BE2C (cell line): Measurements from ENCODE around the gene ATP11A.
"Not testable (repeated sequence)": the region's sequence is repeated elsewhere in the genome, so short reads cannot be mapped to it uniquely, and the experiment has no call there.

Experiments used
- DNase-seq: peaks from one replicate; pipeline ENCODE4 v3.0.0-alpha.2; 2020
- H3K27me3 ChIP-seq: fragments of 250-450 bp; sonication (Bioruptor Pico); 2 replicates; pipeline ENCODE4 v1.5.1; 2020; ENCODE audit warnings: mild to moderate bottlenecking
- H3K36me3 ChIP-seq: fragments of 250-450 bp; sonication (Bioruptor Pico); 2 replicates; pipeline ENCODE4 v1.5.1; 2020; ENCODE audit warnings: mild to moderate bottlenecking
- H3K4me1 ChIP-seq: fragments of 250-450 bp; sonication (Bioruptor Pico); 2 replicates; pipeline ENCODE4 v1.5.1; 2020
- H3K4me3 ChIP-seq: 2 replicates; pipeline ENCODE4 v1.5.1; 2011; ENCODE audit warnings: low read depth, low read length
- H3K9me3 ChIP-seq: fragments of 250-450 bp; sonication (Bioruptor Pico); 2 replicates; pipeline ENCODE4 v1.5.1; 2020
- TF ChIP-seq, protein P1 (sequence below): IDR thresholded peaks from 2 replicates; pipeline ENCODE4 v1.5.1; 2012; ENCODE audit warnings: mild to moderate bottlenecking, low read depth, low read length

The ATP11A gene

GRCh38 chr13:112837371-112838037, 147.7 kb downstream of the ATP11A start:
- peaks cover 15% of the 10 kb centered on the region for H3K4me1 ChIP-seq
- H3K4me3 ChIP-seq: peak overlapping the region; percentile 47
- peaks cover 2% of the 10 kb centered on the region; the same call in 1 of the 2 replicates for H3K36me3 ChIP-seq
- DNase-seq: peak; percentile 67
- H3K27me3 ChIP-seq: no peaks in the 10 kb centered on the region
- TF ChIP-seq, protein P1, sequence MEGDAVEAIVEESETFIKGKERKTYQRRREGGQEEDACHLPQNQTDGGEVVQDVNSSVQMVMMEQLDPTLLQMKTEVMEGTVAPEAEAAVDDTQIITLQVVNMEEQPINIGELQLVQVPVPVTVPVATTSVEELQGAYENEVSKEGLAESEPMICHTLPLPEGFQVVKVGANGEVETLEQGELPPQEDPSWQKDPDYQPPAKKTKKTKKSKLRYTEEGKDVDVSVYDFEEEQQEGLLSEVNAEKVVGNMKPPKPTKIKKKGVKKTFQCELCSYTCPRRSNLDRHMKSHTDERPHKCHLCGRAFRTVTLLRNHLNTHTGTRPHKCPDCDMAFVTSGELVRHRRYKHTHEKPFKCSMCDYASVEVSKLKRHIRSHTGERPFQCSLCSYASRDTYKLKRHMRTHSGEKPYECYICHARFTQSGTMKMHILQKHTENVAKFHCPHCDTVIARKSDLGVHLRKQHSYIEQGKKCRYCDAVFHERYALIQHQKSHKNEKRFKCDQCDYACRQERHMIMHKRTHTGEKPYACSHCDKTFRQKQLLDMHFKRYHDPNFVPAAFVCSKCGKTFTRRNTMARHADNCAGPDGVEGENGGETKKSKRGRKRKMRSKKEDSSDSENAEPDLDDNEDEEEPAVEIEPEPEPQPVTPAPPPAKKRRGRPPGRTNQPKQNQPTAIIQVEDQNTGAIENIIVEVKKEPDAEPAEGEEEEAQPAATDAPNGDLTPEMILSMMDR: no peak
- H3K9me3 ChIP-seq: no peaks in the 10 kb centered on the region

GRCh38 chr13:112838038-112838841, 148.4 kb downstream of the ATP11A start:
- H3K27me3 ChIP-seq: no peaks in the 10 kb centered on the region
- no peaks in the 10 kb centered on the region for H3K9me3 ChIP-seq
- H3K4me3 ChIP-seq: peak overlapping the region; percentile 47
- DNase-seq: no peak
- peaks cover 15% of the 10 kb centered on the region for H3K4me1 ChIP-seq
- H3K36me3 ChIP-seq: peaks cover 5% of the 10 kb centered on the region; the same call in 1 of the 2 replicates
- TF ChIP-seq, protein P1: no peak

DNA sequence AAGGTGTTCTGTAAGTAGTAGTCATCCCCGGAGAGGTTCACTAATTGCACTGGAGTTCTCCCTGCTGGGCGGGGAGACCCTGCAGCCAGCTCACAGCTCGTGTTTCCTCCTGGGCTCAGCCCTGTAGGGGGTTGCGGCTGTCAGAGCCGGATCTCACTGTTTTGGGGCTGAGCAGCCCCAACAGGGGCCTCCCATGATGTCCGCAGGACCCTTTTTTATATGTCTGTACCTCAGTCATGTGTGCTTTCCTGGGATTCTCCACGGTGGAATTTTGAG, 148.9 kb downstream of the ATP11A start:
- H3K4me1 ChIP-seq: peaks cover 15% of the 10 kb centered on the region
- H3K4me3 ChIP-seq: no peak overlapping the region
- no peaks in the 10 kb centered on the region for H3K27me3 ChIP-seq
- peaks cover 3% of the 10 kb centered on the region; the same call in 1 of the 2 replicates for H3K36me3 ChIP-seq
- H3K9me3 ChIP-seq: no peaks in the 10 kb centered on the region
- DNase-seq: no peak
- TF ChIP-seq, protein P1: no peak

DNA sequence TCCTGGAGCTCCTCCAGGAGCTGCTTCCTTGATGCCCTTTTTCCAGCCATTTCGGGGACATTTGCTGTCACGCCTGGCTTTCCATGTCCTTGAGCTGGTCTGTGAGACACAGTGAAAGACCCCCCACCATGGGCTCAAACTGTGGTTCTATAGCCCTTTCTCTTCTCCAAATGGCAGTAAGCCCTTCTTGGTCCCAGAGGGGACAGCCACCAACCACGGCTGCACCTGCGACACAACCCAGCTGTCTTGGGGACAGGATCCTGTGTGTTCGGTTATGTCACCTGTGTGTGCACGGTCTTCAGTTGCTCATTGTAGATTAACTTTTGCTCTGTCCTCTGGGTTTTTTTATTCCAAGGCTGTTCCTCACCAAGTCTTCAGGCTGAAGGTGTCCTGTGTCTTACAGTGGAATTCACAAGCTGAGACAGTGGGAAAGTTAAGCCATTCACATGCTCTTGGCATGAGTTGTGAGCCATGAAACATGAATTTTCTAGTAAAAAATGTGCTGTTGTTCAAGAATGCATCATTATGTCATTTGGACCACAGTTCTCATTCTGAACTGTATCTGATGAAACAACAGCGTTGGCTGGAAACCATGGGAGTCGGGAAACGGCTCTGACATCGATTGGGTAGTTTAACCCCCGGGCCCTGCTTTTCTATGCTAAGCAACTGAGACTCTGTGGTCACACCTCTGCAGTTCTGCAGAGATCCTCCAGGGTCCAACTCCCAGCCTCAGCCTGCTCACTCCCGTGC, 149.7 kb downstream of the ATP11A start:
- Histone ChIP-seq H3K9me3 (no peaks in the 10 kb centered on the region), H3K4me1 (peaks cover 15% of the 10 kb centered on the region), H3K27me3 (no peaks in the 10 kb centered on the region), H3K36me3 (peaks cover 3% of the 10 kb centered on the region), H3K4me3 (no peak overlapping the region)
- TF ChIP-seq, protein P1: no peak
- no peak for DNase-seq

DNA sequence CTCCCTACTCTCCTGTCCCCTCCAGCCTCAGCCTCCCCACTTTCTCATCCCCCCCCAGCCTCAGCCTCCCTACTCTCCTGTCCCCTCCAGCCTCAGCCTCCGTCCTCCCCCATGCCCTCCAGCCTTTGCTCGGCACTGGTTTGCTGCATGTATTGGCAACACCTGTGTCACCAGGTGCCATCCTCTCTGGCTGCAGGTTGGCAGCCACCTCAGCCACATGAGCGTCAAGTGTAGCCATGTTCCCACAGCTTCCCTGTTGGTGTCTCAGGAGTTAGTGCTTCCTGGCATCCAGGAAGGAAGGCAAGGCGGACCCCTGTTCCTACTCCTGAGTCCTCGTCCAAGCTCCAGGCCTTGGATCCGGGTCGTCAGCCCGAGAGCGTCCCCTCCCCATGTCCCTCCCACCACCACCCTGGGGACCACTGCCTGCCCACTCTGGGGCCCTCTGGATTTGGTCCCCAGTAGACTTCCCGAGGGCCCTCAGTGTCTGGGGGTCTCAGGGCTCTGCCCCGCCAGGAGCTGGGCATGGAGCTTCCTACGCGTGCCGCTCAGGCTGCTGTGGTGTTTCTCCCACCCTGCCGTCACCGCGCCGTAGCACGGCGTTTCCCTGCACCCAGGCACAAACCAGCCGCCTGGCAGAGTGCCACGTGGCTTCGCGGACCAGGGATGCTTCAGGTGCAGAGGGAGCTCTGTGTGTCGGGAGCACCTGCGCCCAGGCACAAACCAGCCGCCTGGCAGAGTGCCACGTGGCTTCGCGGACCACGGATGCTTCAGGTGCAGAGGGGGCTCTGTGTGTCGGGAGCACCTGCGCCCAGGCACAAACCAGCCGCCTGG, 150.8 kb downstream of the ATP11A start:
- no peak for DNase-seq
- Histone ChIP-seq H3K36me3 (peaks cover 3% of the 10 kb centered on the region), H3K9me3 (no peaks in the 10 kb centered on the region), H3K4me1 (peaks cover 15% of the 10 kb centered on the region), H3K4me3 (no peak overlapping the region), H3K27me3 (no peaks in the 10 kb centered on the region)
- TF ChIP-seq, protein P1: no peak

GRCh38 chr13:112841303-112842015, 151.6 kb downstream of the ATP11A start:
- H3K36me3 ChIP-seq: not testable (repeated sequence)
- peaks cover 15% of the 10 kb centered on the region for H3K4me1 ChIP-seq

More at GRCh38 chr13:112841303-112842015, 151.6 kb downstream of the ATP11A start:
- not testable (repeated sequence) for H3K4me3 ChIP-seq, DNase-seq, H3K9me3 ChIP-seq, H3K27me3 ChIP-seq
